ENCODE measurements around the gene YPEL3.

YPEL3 gene

DNA sequence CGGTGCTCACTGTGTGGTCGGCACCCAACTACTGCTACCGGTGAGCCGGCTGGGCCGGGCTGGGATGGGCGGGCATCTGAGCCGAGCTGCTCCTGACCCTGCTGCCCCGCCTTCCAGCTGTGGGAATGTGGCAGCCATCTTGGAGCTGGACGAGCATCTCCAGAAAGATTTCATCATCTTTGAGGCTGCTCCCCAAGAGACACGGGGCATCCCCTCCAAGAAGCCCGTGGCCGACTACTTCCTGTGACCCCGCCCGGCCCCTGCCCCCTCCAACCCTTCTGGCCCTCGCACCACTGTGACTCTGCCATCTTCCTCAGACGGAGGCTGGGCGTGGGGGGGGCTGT, 11.2 kb downstream of the YPEL3 start:
- DNase-seq (ENCODE audit: low read depth): peak; percentile 51
- H3K4me3 ChIP-seq (ENCODE audit: low read length): no peak overlapping the region
- TF ChIP-seq, protein P1, sequence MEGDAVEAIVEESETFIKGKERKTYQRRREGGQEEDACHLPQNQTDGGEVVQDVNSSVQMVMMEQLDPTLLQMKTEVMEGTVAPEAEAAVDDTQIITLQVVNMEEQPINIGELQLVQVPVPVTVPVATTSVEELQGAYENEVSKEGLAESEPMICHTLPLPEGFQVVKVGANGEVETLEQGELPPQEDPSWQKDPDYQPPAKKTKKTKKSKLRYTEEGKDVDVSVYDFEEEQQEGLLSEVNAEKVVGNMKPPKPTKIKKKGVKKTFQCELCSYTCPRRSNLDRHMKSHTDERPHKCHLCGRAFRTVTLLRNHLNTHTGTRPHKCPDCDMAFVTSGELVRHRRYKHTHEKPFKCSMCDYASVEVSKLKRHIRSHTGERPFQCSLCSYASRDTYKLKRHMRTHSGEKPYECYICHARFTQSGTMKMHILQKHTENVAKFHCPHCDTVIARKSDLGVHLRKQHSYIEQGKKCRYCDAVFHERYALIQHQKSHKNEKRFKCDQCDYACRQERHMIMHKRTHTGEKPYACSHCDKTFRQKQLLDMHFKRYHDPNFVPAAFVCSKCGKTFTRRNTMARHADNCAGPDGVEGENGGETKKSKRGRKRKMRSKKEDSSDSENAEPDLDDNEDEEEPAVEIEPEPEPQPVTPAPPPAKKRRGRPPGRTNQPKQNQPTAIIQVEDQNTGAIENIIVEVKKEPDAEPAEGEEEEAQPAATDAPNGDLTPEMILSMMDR (conservative IDR thresholded peaks at IDR 0.05; ENCODE audit: low read length): no peak

DNA sequence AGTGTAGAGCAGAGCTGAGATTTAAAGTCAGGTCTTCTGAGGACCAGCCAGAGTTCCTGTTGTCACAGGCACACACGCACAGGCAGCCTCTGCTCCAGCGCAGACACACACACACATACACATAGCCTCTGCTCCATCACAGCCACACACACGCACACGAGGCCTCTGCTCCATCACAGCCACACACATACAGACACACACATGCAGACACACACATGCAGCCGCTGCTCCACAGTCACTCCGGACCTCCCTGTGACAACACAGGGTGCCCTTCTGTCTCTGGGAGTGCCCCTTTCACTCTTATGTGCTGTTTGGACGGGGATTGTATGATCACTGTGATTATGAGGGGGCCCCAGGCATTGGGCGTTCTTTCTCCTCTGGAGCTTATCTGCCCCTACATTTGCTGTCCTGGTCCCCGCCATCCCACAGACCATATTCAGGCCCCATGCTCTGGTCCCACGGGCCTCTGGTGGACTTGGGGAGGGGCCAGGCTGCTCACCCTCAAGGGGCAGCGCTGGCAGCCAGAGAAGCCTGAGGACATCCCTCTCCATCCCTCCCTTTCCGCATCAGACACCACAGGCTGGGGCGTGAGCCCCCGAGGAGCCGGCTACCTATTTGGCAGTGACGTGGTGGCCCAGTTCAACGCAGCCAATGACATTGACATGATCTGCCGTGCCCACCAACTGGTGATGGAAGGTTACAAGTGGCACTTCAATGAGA, 11.8 kb downstream of the YPEL3 start:
- no peak overlapping the region for H3K4me3 ChIP-seq (ENCODE audit: low read length)
- no peak for DNase-seq (ENCODE audit: low read depth)
- TF ChIP-seq, protein P1 (conservative IDR thresholded peaks at IDR 0.05; ENCODE audit: low read length): no peak

DNA sequence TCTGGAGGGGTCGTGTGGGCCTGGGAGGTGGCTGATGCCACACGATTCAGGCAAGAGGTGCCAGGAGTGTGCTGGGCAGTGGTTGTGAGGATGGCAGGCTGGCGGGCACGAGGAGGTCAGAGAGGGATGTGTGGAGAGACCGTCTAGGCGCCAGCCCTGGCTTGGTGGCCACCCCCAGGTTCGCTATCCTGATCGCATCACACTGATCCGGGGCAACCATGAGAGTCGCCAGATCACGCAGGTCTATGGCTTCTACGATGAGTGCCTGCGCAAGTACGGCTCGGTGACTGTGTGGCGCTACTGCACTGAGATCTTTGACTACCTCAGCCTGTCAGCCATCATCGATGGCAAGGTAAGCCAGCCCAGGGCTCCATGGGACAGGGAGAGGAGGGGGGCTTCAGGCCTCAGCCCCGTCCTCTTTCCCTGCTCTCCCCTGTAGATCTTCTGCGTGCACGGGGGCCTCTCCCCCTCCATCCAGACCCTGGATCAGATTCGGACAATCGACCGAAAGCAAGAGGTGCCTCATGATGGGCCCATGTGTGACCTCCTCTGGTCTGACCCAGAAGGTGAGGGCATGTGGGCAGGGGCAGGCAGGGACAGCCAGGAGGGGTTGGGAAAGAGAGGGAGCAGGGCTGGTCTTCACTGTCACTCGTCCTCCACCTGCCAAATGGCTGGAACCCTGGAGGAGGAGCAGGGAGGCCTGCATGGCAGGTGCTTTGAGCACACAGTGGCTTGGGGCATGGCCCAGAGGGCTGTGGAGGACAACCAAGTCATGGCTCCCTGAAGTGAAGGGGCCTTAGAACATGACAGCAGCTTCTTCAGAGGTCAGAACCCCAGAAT, 12.6 kb downstream of the YPEL3 start:
- TF ChIP-seq, protein P1 (conservative IDR thresholded peaks at IDR 0.05; ENCODE audit: low read length): no peak

DNA sequence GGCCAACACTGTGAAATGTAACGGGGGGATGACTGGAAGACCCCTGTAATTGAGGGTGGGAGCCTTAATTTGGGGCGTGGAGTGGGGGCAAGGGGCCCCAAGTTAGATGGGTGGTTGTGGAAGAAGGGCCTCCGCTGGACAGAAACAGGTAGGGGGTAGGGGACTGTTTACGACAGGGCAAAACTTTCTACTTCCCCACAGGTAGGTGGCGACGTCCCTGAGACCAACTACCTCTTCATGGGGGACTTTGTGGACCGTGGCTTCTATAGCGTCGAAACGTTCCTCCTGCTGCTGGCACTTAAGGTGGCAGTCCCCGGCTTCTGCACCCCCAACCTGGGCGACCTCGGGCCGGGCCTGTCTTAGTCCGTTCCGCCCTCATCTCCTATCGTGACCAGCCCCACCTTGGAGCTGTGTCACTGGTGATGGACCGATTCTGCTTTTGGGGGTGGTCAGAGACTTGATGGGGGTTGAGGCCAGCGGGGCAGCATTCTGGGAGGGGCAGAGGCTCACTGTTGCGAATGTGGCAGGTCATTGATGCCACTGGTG, 13.4 kb downstream of the YPEL3 start:
- TF ChIP-seq, protein P1 (conservative IDR thresholded peaks at IDR 0.05; ENCODE audit: low read length): no peak
- DNase-seq (ENCODE audit: low read depth): no peak
- no peak overlapping the region for H3K4me3 ChIP-seq (ENCODE audit: low read length)

More for the DNA sequence above, 12.6 kb downstream of the YPEL3 start:
- DNase-seq (ENCODE audit: low read depth): no peak
- no peak overlapping the region for H3K4me3 ChIP-seq (ENCODE audit: low read length)

DNA sequence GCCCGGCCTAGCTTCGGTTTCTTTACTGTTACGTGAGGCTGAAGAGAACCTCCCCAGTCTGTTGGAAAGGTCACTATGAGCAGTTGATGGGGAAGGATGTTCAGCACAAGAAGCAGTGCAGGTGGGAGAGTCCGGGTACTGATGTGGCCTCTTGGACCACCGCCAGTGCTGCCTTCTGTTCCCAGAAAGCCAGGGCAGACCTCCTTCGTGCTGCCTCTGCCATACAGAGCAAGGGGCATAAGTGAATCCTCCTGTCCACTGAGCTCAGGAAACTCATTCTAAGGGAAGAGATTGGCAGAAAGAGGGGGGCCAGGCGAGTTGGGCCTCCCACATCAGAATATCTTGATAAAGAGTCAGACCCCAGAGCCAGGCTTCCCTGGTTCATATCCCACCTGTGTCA, 16.5 kb downstream of the YPEL3 start:
- DNase-seq (ENCODE audit: low read depth): no peak
- H3K4me3 ChIP-seq (ENCODE audit: low read length): no peak overlapping the region
- TF ChIP-seq, protein P1 (conservative IDR thresholded peaks at IDR 0.05; ENCODE audit: low read length): no peak

DNA sequence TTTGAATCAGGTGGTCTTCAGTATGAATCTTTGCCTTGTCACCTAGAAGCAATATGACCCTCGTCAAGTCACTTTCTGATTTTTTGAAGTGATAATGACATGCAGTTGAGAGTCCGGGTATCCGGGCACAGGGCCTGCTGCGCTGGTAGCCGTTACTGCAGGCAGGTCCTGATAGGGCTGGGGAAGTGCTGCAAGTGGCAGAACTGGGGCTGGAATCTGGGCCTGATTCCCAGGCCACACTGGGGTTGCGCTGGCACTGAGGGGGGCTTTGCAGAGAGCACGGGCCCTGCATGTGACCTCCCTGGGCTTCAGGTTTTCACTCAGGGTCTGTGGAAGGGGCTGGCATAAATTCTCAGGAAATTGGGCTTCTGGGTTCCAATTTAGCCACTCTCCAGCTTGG, 17.3 kb downstream of the YPEL3 start:
- no peak for DNase-seq (ENCODE audit: low read depth)
- TF ChIP-seq, protein P1 (conservative IDR thresholded peaks at IDR 0.05; ENCODE audit: low read length): no peak
- no peak overlapping the region for H3K4me3 ChIP-seq (ENCODE audit: low read length)

Data from AG10803 (cell line).